Psoas muscle (tissue), 8 donors: Measurements from ENCODE around the gene HK1. TPM values are rescaled to one million over a fixed set of nuclear protein-coding genes. Genes with fewer than 3 reads are reported as not detected.

ENCODE experiments used
- ATAC-seq, 4 donors: fragments of 200-7000 bp; cut with Tn5 transposase; one replicate each; pipeline ENCODE4 v1.9.1; 2020; ENCODE audit warnings: moderate library complexity in 3 of 4, mild to moderate bottlenecking in 2 of 4
- DNase-seq, 2 donors: peaks; one replicate each; pipeline ENCODE4 v3.0.0-alpha.2; 2020
- H3K27ac ChIP-seq: fragments of 200-600 bp; one replicate; pipeline ENCODE4 v1.8.0; 2022
- H3K27me3 ChIP-seq, 3 donors: fragments of 200-600 bp in 1 of 3; one replicate each; pipeline versions ENCODE4 v1.6.1 to v1.8.0; 2013 to 2022; ENCODE audit warnings: low read length in 2 of 3, mild to moderate bottlenecking in 2 of 3, moderate library complexity in 1 of 3; ENCODE audit not compliant: insufficient read depth in 3 of 3
- H3K36me3 ChIP-seq, 2 donors: fragments of 200-600 bp in 1 of 2; one replicate each; pipeline versions ENCODE4 v1.6.1 to v1.8.0; 2013 to 2022; ENCODE audit warnings: low read depth in 1 of 2, mild to moderate bottlenecking in 1 of 2, moderate library complexity in 1 of 2; ENCODE audit not compliant: insufficient read depth in 1 of 2
- H3K4me1 ChIP-seq: fragments of 200-600 bp; one replicate; pipeline ENCODE4 v1.8.0; 2022
- H3K4me3 ChIP-seq: fragments of 200-600 bp; one replicate; pipeline ENCODE4 v1.8.0; 2022; ENCODE audit warnings: mild to moderate bottlenecking
- H3K9me3 ChIP-seq: fragments of 200-600 bp; one replicate; pipeline ENCODE4 v1.8.0; 2022
- WGBS, 3 donors: extraction: QIAGEN DNeasy Blood & Tissue Kit; methylation state at CpG; one replicate each; pipeline versions ENCODE4 v1.1.6 to v1.1.7; 2013; 5-methylcytosine and 5-hydroxymethylcytosine counted together
- intact Hi-C, 2 donors: fragments of 100-400 bp; cut with DNase I; formaldehyde crosslinking; loops; one replicate each; pipeline versions ENCODE4 v1.11.0 to v1.14.2; 2022
- polyA plus RNA-seq, 3 donors: library from polyadenylated mRNA; stranded (reverse); fragments of 200-250 nt; gene quantifications; one replicate each; pipeline ENCODE4 v1.2.3, GENCODE V29; 2013
- total RNA-seq, 4 donors: library from RNA; stranded (reverse); fragmentation: NEBNext Ultra II Directional in 2 of 4; extraction: Animal tissue kit (Norgen Biotek cat#: 25700) in 2 of 4; gene quantifications; one replicate each; pipeline versions ENCODE4 v1.2.1 to v1.2.4, GENCODE V29; 2021 to 2023
- TF ChIP-seq, protein P1 (sequence below): fragments of 200-600 bp; IDR thresholded peaks from one replicate; pipeline ENCODE4 v1.8.0; 2022; ENCODE audit warnings: antibody characterized with exemption
- donor health status: healthy with polysubstance abuse.
- donor health status: DM: no; HTN: no; CAD: no; lungs with moderate emphysema.
- donor health status: Bipolar disorder and iron deficiency.
- donor health status: healthy.
- donor health status: DM: yes; HTN: yes; CAD: no.
- donor health status: DM: no; HTN: no; CAD: no.
- donor health status: DM: no; HTN: no; CAD: no.
- donor health status: DM: yes; HTN: yes; CAD: no.

HK1 gene
- total and polyA plus RNA-seq, 7 donors = 134 to 336 (median 254) TPM

DNA sequence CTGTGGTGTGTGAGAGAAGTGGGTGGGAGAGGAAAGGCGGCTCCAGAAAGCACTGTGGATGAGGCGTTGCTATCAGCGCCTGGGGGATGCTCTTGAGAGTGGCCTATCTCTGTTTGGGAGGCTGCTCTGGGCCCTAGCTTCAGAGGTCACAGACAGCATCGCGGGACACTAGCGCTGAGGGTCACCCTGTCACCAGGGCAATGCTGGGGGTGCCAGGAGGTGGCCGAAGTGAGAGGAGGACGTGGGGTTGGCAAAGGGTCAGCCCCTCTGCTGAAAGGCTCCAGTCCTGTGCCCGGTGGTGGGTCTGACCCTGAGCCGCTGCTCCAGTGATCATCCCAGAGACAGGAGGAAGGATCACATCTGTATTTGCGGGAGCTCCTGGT lies 141.4 kb downstream of the HK1 start:
- no peak for ATAC-seq
- H3K36me3 ChIP-seq = no peaks in the 10 kb centered on the region
- no peak overlapping the region for H3K27ac ChIP-seq
- no peaks in the 10 kb centered on the region for H3K27me3 ChIP-seq
- DNase-seq = peak in 1 of 2 donors; percentile 36
- no peak overlapping the region for H3K4me3 ChIP-seq
- 76 to 89% (median 84%) methylated on average over 11 of the region's 11 CpGs for WGBS, 3 donors
- H3K4me1 ChIP-seq = peaks cover 11% of the 10 kb centered on the region
- H3K9me3 ChIP-seq = no peaks in the 10 kb centered on the region
- TF ChIP-seq, protein P1, sequence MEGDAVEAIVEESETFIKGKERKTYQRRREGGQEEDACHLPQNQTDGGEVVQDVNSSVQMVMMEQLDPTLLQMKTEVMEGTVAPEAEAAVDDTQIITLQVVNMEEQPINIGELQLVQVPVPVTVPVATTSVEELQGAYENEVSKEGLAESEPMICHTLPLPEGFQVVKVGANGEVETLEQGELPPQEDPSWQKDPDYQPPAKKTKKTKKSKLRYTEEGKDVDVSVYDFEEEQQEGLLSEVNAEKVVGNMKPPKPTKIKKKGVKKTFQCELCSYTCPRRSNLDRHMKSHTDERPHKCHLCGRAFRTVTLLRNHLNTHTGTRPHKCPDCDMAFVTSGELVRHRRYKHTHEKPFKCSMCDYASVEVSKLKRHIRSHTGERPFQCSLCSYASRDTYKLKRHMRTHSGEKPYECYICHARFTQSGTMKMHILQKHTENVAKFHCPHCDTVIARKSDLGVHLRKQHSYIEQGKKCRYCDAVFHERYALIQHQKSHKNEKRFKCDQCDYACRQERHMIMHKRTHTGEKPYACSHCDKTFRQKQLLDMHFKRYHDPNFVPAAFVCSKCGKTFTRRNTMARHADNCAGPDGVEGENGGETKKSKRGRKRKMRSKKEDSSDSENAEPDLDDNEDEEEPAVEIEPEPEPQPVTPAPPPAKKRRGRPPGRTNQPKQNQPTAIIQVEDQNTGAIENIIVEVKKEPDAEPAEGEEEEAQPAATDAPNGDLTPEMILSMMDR = no peak
- intact Hi-C loops = loop anchor here (5.0 to 10.0 kb wide), 2 partner anchors 218 to 295 kb away; no protein-coding TSS in a partner anchor

DNA sequence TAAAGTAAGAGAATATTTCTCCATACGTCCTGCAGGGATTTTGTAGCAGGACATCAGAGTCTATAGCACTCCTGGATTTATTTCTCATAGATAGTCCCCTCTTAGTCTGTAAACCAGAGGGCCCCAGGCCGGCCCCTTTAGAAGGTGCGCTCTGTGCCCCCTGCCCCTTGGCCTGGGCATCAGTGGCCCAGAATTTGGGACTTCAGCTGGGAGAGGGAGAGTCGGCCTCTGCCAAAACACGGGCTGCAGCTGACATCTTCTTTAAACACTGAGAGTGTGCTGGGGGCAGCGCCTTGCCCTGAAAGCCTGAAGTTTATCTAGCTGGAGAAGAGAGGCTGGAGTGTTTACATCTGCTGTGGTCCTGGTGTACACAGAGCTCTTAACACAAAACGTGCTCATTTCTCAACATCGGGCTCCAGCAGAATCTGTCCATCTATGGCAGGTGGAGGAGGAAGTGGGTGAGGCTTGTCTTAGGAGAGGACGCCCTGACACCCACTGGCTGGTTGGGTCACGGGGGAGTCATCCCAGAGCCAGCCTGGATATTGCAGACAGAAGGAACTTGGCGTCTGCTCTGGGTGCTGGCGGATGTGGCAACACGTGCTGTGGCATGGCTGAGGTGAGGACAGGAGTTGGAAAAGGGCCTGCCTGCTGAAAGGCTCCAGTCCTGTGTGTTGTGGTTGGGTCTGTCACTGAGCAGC lies 143.5 kb downstream of the HK1 start:
- peak overlapping the region; percentile 76 for H3K27ac ChIP-seq
- 47 to 51% (median 51%) methylated on average over 13 of the region's 13 CpGs for WGBS, 3 donors

DNA sequence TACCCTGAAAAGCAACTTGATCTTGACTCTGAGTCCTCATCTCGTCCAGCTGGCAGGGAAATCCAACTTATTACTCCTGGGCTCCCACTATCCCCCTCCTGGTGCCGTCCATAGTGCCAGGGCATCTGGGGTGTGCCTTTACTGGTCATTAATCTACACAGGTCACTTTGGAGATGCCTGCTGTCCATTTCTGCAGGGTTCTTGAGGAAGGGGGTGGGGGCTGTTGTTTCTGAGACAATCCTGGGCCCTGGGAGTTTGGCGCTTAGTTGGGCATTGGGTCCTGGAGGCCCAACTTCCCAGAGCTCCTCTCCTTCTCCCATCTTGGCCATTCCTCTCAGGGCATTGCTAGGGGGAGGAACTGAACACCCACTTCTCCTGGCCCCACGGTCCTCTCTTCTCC lies 144.4 kb downstream of the HK1 start:
- no peak for DNase-seq
- Histone ChIP-seq H3K9me3 (no peaks in the 10 kb centered on the region), H3K27ac (peak overlapping the region; percentile 76), H3K27me3 (no peaks in the 10 kb centered on the region), H3K4me3 (no peak overlapping the region), H3K4me1 (peaks cover 11% of the 10 kb centered on the region), H3K36me3 (no peaks in the 10 kb centered on the region)
- WGBS, 3 donors = 66 to 86% (median 68%) methylated on average over 4 of the region's 4 CpGs
- intact Hi-C loops = loop anchor here in 1 of 2 donors (10.0 kb wide), 1 partner anchor 292 kb away; no protein-coding TSS in a partner anchor
- ATAC-seq = no peak
- TF ChIP-seq, protein P1 = no peak

More for the DNA sequence above, 143.5 kb downstream of the HK1 start:
- Histone ChIP-seq H3K4me1 (peaks cover 11% of the 10 kb centered on the region), H3K27me3 (no peaks in the 10 kb centered on the region), H3K4me3 (no peak overlapping the region), H3K36me3 (no peaks in the 10 kb centered on the region), H3K9me3 (no peaks in the 10 kb centered on the region)
- DNase-seq (peak; percentile 85 to 88), ATAC-seq (peak; percentile 95 to 97 (median 96))
- TF ChIP-seq, protein P1 = no peak
- intact Hi-C loops = loop anchor here in 1 of 2 donors (10.0 kb wide), 1 partner anchor 293 kb away; no protein-coding TSS in a partner anchor

DNA sequence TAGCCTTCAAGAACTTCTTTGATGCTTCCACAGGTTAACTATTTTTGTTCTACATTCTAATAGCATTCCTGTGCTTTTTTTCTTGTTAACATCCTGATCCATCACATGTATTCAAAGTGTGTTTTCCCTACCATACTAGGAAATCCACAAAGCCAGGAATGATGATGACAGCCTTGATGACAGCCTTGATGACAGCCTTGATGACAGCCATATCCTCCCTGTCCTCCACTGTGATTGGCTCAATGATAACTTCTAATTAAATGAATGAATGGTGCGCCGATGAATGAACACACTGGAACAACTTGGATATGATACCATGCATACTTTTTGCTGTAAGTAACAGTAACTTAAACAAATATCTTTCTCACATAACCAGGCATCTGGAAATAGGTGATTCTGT lies 146.7 kb downstream of the HK1 start:
- 93 to 97% (median 97%) methylated on average over 2 of the region's 2 CpGs for WGBS, 3 donors
- intact Hi-C loops = loop anchor here in 1 of 2 donors (10.0 kb wide), 1 partner anchor 290 kb away; no protein-coding TSS in a partner anchor
- ATAC-seq (no peak), DNase-seq (no peak)
- Histone ChIP-seq H3K4me1 (peaks cover 11% of the 10 kb centered on the region), H3K36me3 (no peaks in the 10 kb centered on the region), H3K27me3 (no peaks in the 10 kb centered on the region), H3K9me3 (no peaks in the 10 kb centered on the region), H3K27ac (no peak overlapping the region), H3K4me3 (no peak overlapping the region)
- TF ChIP-seq, protein P1 = no peak
